A673 (cell line): Measurements from ENCODE around the gene MDGA2. TPM values are rescaled to one million over a fixed set of nuclear protein-coding genes. Genes with fewer than 3 reads are reported as not detected.
"Not testable (repeated sequence)": the region's sequence is repeated elsewhere in the genome, so short reads cannot be mapped to it uniquely, and the experiment has no call there.

Experiments used
- BruUV-seq: library from RNA; stranded (reverse); fragments of 400-500 nt; replicated peaks from 2 replicates; lab custom pipeline; 2021; lab: Mats Ljungman, UMichigan
- CTCF ChIA-PET: fragments of 300-600 bp; sonication (Branson Sonifier 250); formaldehyde crosslinking; loops from one replicate; lab custom pipeline; 2022; ENCODE audit warnings: antibody characterized with exemption; lab: Charles Lee
- POLR2A ChIA-PET: fragments of 300-600 bp; sonication (Branson Sonifier 250); formaldehyde crosslinking; loops from one replicate; lab custom pipeline; 2022; ENCODE audit warnings: antibody characterized with exemption; ENCODE audit not compliant: low non-redundant PET; lab: Charles Lee
- DNase-seq: peaks from one replicate; pipeline ENCODE4 v3.0.0-alpha.2; 2015; ENCODE audit warnings: low spot score
- H3K27ac ChIP-seq: fragments of 200-600 bp; sonication (generic); 2 replicates; pipeline ENCODE4 v1.5.1; 2016; ENCODE audit warnings: mixed run types, low read depth, mild to moderate bottlenecking, mixed read lengths, antibody characterized with exemption, low read length; ENCODE audit not compliant: poor library complexity, severe bottlenecking
- H3K27me3 ChIP-seq: fragments of 200-600 bp; sonication (generic); replicated peaks from 2 replicates; pipeline ENCODE4 v1.6.1; 2017; ENCODE audit warnings: mixed run types, low read depth, mild to moderate bottlenecking, mixed read lengths, antibody characterized with exemption, low read length; ENCODE audit not compliant: insufficient read depth, poor library complexity
- H3K36me3 ChIP-seq: fragments of 200-600 bp; sonication (generic); 2 replicates; pipeline ENCODE4 v1.6.1; 2016; ENCODE audit warnings: mixed run types, mild to moderate bottlenecking, mixed read lengths, antibody characterized with exemption, low read length; ENCODE audit not compliant: insufficient read depth, poor library complexity, severe bottlenecking
- H3K4me1 ChIP-seq: fragments of 200-600 bp; sonication (generic); 2 replicates; pipeline ENCODE4 v1.6.1; 2017; ENCODE audit warnings: mixed run types, mild to moderate bottlenecking, mixed read lengths, antibody characterized with exemption, low read length; ENCODE audit not compliant: insufficient read depth, poor library complexity, severe bottlenecking
- H3K4me3 ChIP-seq: fragments of 200-600 bp; sonication (generic); 2 replicates; pipeline ENCODE4 v1.5.1; 2016; ENCODE audit warnings: low read depth, mixed run types, mild to moderate bottlenecking, mixed read lengths, low read length; ENCODE audit not compliant: poor library complexity, severe bottlenecking
- H3K9me3 ChIP-seq: fragments of 200-600 bp; sonication (generic); 2 replicates; pipeline ENCODE4 v1.6.1; 2016; ENCODE audit warnings: mixed run types, low read depth, mild to moderate bottlenecking, mixed read lengths, antibody characterized with exemption, low read length; ENCODE audit not compliant: poor library complexity, severe bottlenecking
- CTCF ChIP-seq: fragments of 300-800, 200-600 bp; sonication (generic); conservative IDR thresholded peaks from 2 replicates; pipeline ENCODE4 v1.5.1; 2017; ENCODE audit warnings: low read depth, mild to moderate bottlenecking, antibody characterized with exemption, low read length, moderate library complexity, mixed read lengths
- EZH2 ChIP-seq: fragments of 200-600 bp; sonication (generic); IDR thresholded peaks from 2 replicates; pipeline ENCODE4 v1.6.1; 2017; ENCODE audit warnings: borderline replicate concordance, low read depth, mild to moderate bottlenecking, mixed read lengths, antibody characterized with exemption, low read length; ENCODE audit not compliant: poor library complexity, severe bottlenecking
- intact Hi-C: fragments of 100-400 bp; cut with micrococcal nuclease; formaldehyde crosslinking; loops from one replicate; pipeline ENCODE4 v1.10.0; 2022; ENCODE audit not compliant: unreplicated experiment
- total RNA-seq: library from RNA; stranded (reverse); gene quantifications from 2 replicates; pipeline ENCODE4 v1.2.3, GENCODE V29; 2021

MDGA2 gene
- total RNA-seq, 1 experiment from 2014 or later: not detected

- H3K4me1 ChIP-seq: no peaks in the 10 kb centered on the region
- intact Hi-C loops: no loop called here
- CTCF ChIA-PET: no interaction called here
- DNase-seq: no peak
- no peak overlapping the region for H3K27ac ChIP-seq
- TF ChIP-seq EZH2: no peak
- TF ChIP-seq CTCF: no peak
- no peaks in the 10 kb centered on the region for H3K9me3 ChIP-seq
- H3K36me3 ChIP-seq: no peaks in the 10 kb centered on the region
- POLR2A ChIA-PET: no interaction called here
- H3K27me3 ChIP-seq: peaks cover 3% of the 10 kb centered on the region
- H3K4me3 ChIP-seq: no peak overlapping the region
- no TSS peak for BruUV-seq
Measured at GRCh38 chr14:47284283-47284682, 391.1 kb downstream of the MDGA2 start.

- H3K4me1 ChIP-seq, H3K36me3 ChIP-seq, BruUV-seq, DNase-seq, intact Hi-C loops, H3K27me3 ChIP-seq, H3K4me3 ChIP-seq, POLR2A ChIA-PET, H3K27ac ChIP-seq, H3K9me3 ChIP-seq: not testable (repeated sequence)
- CTCF ChIA-PET: interaction anchor here (0.6 kb wide), 1 partner anchor 376 kb away, joined by 4 read pairs; no protein-coding TSS in a partner anchor
Measured at GRCh38 chr14:47281761-47282160, 393.6 kb downstream of the MDGA2 start.

- POLR2A ChIA-PET: no interaction called here
- Histone ChIP-seq H3K9me3 (no peaks in the 10 kb centered on the region), H3K27me3 (peaks cover under 1% of the 10 kb centered on the region), H3K36me3 (no peaks in the 10 kb centered on the region), H3K27ac (no peak overlapping the region), H3K4me1 (no peaks in the 10 kb centered on the region), H3K4me3 (no peak overlapping the region)
- TF ChIP-seq EZH2 (no peak), CTCF (peak; percentile 85)
- peak; percentile 71 for DNase-seq
- CTCF ChIA-PET: interaction anchor here (0.6 kb wide), 1 partner anchor 698 kb away, joined by 3 read pairs; no protein-coding TSS in a partner anchor
- BruUV-seq: no TSS peak
- intact Hi-C loops: loop anchor here (5.0 to 10.0 kb wide), 3 partner anchors 221 to 694 kb away; no protein-coding TSS in a partner anchor
Measured at GRCh38 chr14:47278233-47278842, 397.1 kb downstream of the MDGA2 start.

- DNase-seq: no peak
- Histone ChIP-seq H3K9me3 (no peaks in the 10 kb centered on the region), H3K4me1 (no peaks in the 10 kb centered on the region), H3K27me3 (no peaks in the 10 kb centered on the region), H3K4me3 (no peak overlapping the region), H3K36me3 (no peaks in the 10 kb centered on the region), H3K27ac (no peak overlapping the region)
- BruUV-seq: no TSS peak
- ChIA-PET POLR2A (no interaction called here), CTCF (no interaction called here)
- TF ChIP-seq CTCF: no peak
- TF ChIP-seq EZH2: no peak
- intact Hi-C loops: loop anchor here (5.0 to 10.0 kb wide), 3 partner anchors 220 to 693 kb away; no protein-coding TSS in a partner anchor
Measured at GRCh38 chr14:47277703-47278102, 397.7 kb downstream of the MDGA2 start.
